Endothelial cell of umbilical vein (primary cell): ENCODE measurements around the gene SLC8A1. TPM values are rescaled to one million over a fixed set of nuclear protein-coding genes. Genes with fewer than 3 reads are reported as not detected.

ENCODE experiments used
- BruUV-seq: library from RNA; stranded (reverse); fragments of 400-500 nt; replicated peaks from 2 replicates; lab custom pipeline; 2021; lab: Mats Ljungman, UMichigan
- CTCF ChIA-PET: fragments of 300-600, 350-600 bp; sonication (Branson Sonifier 250); formaldehyde crosslinking; loops from one replicate; lab custom pipeline; 2021; ENCODE audit warnings: antibody characterized with exemption, inconsistent platforms; lab: Charles Lee
- POLR2A ChIA-PET: fragments of 300-600, 350-600 bp; sonication (Branson Sonifier 250); formaldehyde crosslinking; loops from one replicate; lab custom pipeline; 2021; ENCODE audit warnings: antibody characterized with exemption, inconsistent platforms; lab: Charles Lee
- DNase-seq: peaks from one replicate; pipeline ENCODE4 v3.0.0-alpha.2; 2011; ENCODE audit warnings: low read depth, low spot score
- FAIRE-seq: peaks from 2 replicates; lab custom pipeline; 2011; peaks lifted over from hg19 to GRCh38; lab: Jason Lieb, UNC
- H2AFZ ChIP-seq: 2 replicates; pipeline ENCODE4 v1.6.0; 2012; ENCODE audit warnings: low read depth, low read length, control low read depth, inconsistent platforms
- H3K27ac ChIP-seq: 2 replicates; pipeline ENCODE4 v1.5.1; 2011; ENCODE audit warnings: low read depth, mild to moderate bottlenecking, control low read depth, low read length, moderate library complexity; ENCODE audit not compliant: insufficient read depth
- H3K27me3 ChIP-seq, 2 experiments: 2 replicates each; pipeline versions ENCODE4 v1.6.0 to v1.6.1; 2011; ENCODE audit warnings: low read length in 2 of 2, mixed read lengths in 1 of 2; ENCODE audit not compliant: control insufficient read depth in 2 of 2, insufficient read depth in 2 of 2
- H3K36me3 ChIP-seq, 2 experiments: 2 replicates in 1 of 2; 3 replicates in 1 of 2; pipeline ENCODE4 v1.5.1; 2011; ENCODE audit warnings: low read length in 2 of 2, mild to moderate bottlenecking in 1 of 2, moderate library complexity in 1 of 2; ENCODE audit not compliant: control insufficient read depth in 2 of 2, insufficient read depth in 2 of 2; ENCODE audit errors: extremely low read depth in 1 of 2
- H3K4me1 ChIP-seq: 3 replicates; pipeline ENCODE4 v1.5.1; 2011; ENCODE audit warnings: mild to moderate bottlenecking, low read length; ENCODE audit not compliant: control insufficient read depth, insufficient read depth; ENCODE audit errors: extremely low read depth
- H3K4me2 ChIP-seq: 2 replicates; pipeline ENCODE4 v1.6.1; 2011; ENCODE audit warnings: low read length, control low read depth, mixed read lengths; ENCODE audit not compliant: insufficient read depth
- H3K4me3 ChIP-seq, 3 experiments: fragments of 200-600 bp in 1 of 3; sonication (generic), shearing (Covaris generic) in 1 of 3; replicated peaks in 1 of 3; 2 replicates each; pipeline ENCODE4 v1.5.1; 2011 to 2016; ENCODE audit warnings: control low read depth in 3 of 3, low read length in 3 of 3, mild to moderate bottlenecking in 2 of 3, inconsistent platforms in 1 of 3, low read depth in 1 of 3, moderate library complexity in 1 of 3; ENCODE audit not compliant: insufficient read depth in 1 of 3
- H3K79me2 ChIP-seq: 2 replicates; pipeline ENCODE4 v1.6.0; 2012; ENCODE audit warnings: low read length, inconsistent platforms; ENCODE audit not compliant: control insufficient read depth, insufficient read depth
- H3K9ac ChIP-seq: replicated peaks from 2 replicates; pipeline ENCODE3; 2011; ENCODE audit warnings: low read length, control low read depth; ENCODE audit not compliant: insufficient read depth; ENCODE audit errors: extremely low read depth
- H3K9me1 ChIP-seq: replicated peaks from 3 replicates; pipeline ENCODE4 v1.6.0; 2011; ENCODE audit warnings: mild to moderate bottlenecking, low read length; ENCODE audit not compliant: control insufficient read depth, insufficient read depth; ENCODE audit errors: extremely low read depth
- H3K9me3 ChIP-seq: replicated peaks from 2 replicates; pipeline ENCODE4 v1.5.1; 2012; ENCODE audit warnings: low read length, inconsistent platforms; ENCODE audit not compliant: control insufficient read depth, insufficient read depth
- H4K20me1 ChIP-seq: replicated peaks from 2 replicates; pipeline ENCODE3; 2011; ENCODE audit warnings: mild to moderate bottlenecking, low read length; ENCODE audit not compliant: control insufficient read depth, insufficient read depth; ENCODE audit errors: extremely low read depth
- EZH2 ChIP-seq: IDR thresholded peaks from 2 replicates; pipeline ENCODE4 v1.6.1; 2012; ENCODE audit warnings: borderline replicate concordance, low read depth, mild to moderate bottlenecking, moderate library complexity, low read length, inconsistent platforms; ENCODE audit not compliant: severe bottlenecking
- FOS ChIP-seq: IDR thresholded peaks from 2 replicates; pipeline ENCODE4 v1.6.1; 2011; ENCODE audit warnings: mild to moderate bottlenecking, low read length, moderate library complexity, borderline replicate concordance; ENCODE audit not compliant: insufficient read depth
- GATA2 ChIP-seq: IDR thresholded peaks from 2 replicates; pipeline ENCODE4 v1.7.0; 2011; ENCODE audit warnings: low read depth, mild to moderate bottlenecking, moderate library complexity, mixed read lengths, low read length; ENCODE audit not compliant: insufficient read length, insufficient read depth
- JUN ChIP-seq: IDR thresholded peaks from 2 replicates; pipeline ENCODE4 v1.6.1; 2011; ENCODE audit warnings: borderline replicate concordance, low read depth; ENCODE audit not compliant: insufficient read length, insufficient read depth
- MYC ChIP-seq: IDR thresholded peaks from one replicate; pipeline ENCODE4 v1.6.1; 2011; ENCODE audit warnings: mild to moderate bottlenecking, low read depth, low read length
- POLR2A ChIP-seq: IDR thresholded peaks from 2 replicates; pipeline ENCODE4 v1.6.1; 2012; ENCODE audit warnings: low read depth, mild to moderate bottlenecking, control low read depth, low read length
- POLR2AphosphoS5 ChIP-seq: IDR thresholded peaks from 2 replicates; pipeline ENCODE4 v1.6.1; 2012; ENCODE audit warnings: low read depth, mild to moderate bottlenecking, control low read depth, low read length, moderate library complexity; ENCODE audit not compliant: insufficient read depth
- dilution Hi-C: fragments of 300-500 bp; cut with MboI; formaldehyde crosslinking; loops from one replicate; pipeline ENCODE4 v1.15.0; 2019; ENCODE audit warnings: low sequenced_read_pairs; ENCODE audit not compliant: extremely low pct_ligation_motif_present
- intact Hi-C: fragments of 100-400 bp; cut with micrococcal nuclease; formaldehyde crosslinking; loops from one replicate; pipeline ENCODE4 v1.10.0; 2022
- polyA plus RNA-seq, 4 experiments: library from polyadenylated mRNA; depleted of rRNA in 3 of 4; stranded (reverse) in 3 of 4; unstranded in 1 of 4; fragments of >200 nt; gene quantifications; 2 replicates each; pipeline versions ENCODE4 v1.2.1 to v1.2.3, GENCODE V29; 2011 to 2012; ENCODE audit warnings: missing spikeins in 1 of 4
- total RNA-seq: library from RNA; stranded (reverse); gene quantifications from 2 replicates; pipeline ENCODE4 v1.2.3, GENCODE V29; 2021
- TF ChIP-seq, protein P1 (sequence below), 2 donors: IDR thresholded peaks; 1 replicate in 1 of 2; 2 replicates in 1 of 2; pipeline ENCODE4 v1.5.1; 2011; ENCODE audit warnings: low read length in 2 of 2, mild to moderate bottlenecking in 2 of 2, moderate library complexity in 2 of 2, control low read depth in 1 of 2, inconsistent platforms in 1 of 2, low read depth in 1 of 2; ENCODE audit not compliant: insufficient read depth in 1 of 2; ENCODE audit errors: extremely low read depth in 1 of 2
- TF ChIP-seq, protein P2 (sequence below): IDR thresholded peaks from 2 replicates; pipeline ENCODE4 v1.6.1; 2011; ENCODE audit not compliant: insufficient read depth, insufficient read length

SLC8A1 gene
- total and polyA plus RNA-seq, 2 donors (not counting 3 experiments of a cell fraction or from before 2014, with no cell fraction given): 0.19 to 1.8 TPM

DNA sequence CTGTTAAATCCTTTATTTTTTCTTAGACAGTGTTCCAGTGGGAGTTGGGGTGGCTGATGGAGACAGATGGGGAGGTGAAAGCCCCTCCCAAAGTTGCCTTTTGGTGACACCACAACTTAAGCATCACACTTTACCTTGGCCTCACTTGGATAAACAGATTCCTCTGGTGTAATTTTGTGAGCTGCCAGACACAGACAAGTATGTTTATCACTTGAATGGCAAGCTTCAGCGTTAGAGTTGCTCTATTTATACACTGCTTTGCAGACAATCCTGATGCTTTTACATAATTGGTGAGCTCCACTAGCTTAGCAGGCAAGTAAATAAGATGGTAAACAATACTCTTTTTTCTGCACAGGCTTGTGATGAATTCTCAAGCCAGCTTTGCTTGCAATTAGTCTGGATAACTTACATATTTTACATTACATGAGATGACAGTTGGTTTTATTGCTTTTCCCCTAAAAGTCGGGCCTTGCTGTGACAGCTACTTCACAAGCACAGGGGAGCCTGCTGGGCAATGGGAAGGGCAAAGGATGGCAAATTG lies 226.2 kb downstream of the SLC8A1 start:
- no peaks in the 10 kb centered on the region for H3K9me3 ChIP-seq
- ChIA-PET CTCF (interaction anchor here (1.3 kb wide), 1 partner anchor 18 kb away, joined by 3 read pairs; no protein-coding TSS in a partner anchor), POLR2A (no interaction called here)
- H3K4me1 ChIP-seq: no peaks in the 10 kb centered on the region
- no TSS peak for BruUV-seq
- H3K27ac ChIP-seq: no peak overlapping the region
- TF ChIP-seq, protein P1, sequence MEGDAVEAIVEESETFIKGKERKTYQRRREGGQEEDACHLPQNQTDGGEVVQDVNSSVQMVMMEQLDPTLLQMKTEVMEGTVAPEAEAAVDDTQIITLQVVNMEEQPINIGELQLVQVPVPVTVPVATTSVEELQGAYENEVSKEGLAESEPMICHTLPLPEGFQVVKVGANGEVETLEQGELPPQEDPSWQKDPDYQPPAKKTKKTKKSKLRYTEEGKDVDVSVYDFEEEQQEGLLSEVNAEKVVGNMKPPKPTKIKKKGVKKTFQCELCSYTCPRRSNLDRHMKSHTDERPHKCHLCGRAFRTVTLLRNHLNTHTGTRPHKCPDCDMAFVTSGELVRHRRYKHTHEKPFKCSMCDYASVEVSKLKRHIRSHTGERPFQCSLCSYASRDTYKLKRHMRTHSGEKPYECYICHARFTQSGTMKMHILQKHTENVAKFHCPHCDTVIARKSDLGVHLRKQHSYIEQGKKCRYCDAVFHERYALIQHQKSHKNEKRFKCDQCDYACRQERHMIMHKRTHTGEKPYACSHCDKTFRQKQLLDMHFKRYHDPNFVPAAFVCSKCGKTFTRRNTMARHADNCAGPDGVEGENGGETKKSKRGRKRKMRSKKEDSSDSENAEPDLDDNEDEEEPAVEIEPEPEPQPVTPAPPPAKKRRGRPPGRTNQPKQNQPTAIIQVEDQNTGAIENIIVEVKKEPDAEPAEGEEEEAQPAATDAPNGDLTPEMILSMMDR (IDR thresholded peaks at IDR 0.05; ENCODE audit: extremely low read depth in 1 of 2, insufficient read depth in 1 of 2, low read depth in 1 of 2, low read length in 2 of 2): no peak
- no peak for TF ChIP-seq EZH2
- no peak for TF ChIP-seq JUN
- no peak for TF ChIP-seq POLR2A
- TF ChIP-seq GATA2: no peak
- TF ChIP-seq MYC: no peak
- TF ChIP-seq, protein P2, sequence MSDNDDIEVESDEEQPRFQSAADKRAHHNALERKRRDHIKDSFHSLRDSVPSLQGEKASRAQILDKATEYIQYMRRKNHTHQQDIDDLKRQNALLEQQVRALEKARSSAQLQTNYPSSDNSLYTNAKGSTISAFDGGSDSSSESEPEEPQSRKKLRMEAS: no peak
- TF ChIP-seq POLR2AphosphoS5: no peak
- TF ChIP-seq FOS: no peak
- H3K36me3 ChIP-seq: no peaks in the 10 kb centered on the region
- H3K27me3 ChIP-seq: no peaks in the 10 kb centered on the region
- no peak overlapping the region for H3K9ac ChIP-seq
- H3K9me1 ChIP-seq: no peaks in the 10 kb centered on the region
- H3K79me2 ChIP-seq: no peaks in the 10 kb centered on the region
- no peak overlapping the region for H3K4me2 ChIP-seq
- no peaks in the 10 kb centered on the region for H4K20me1 ChIP-seq
- no peak overlapping the region for H2AFZ ChIP-seq
- dilution Hi-C loops: no loop called here
- intact Hi-C loops: no loop called here
- DNase-seq (no peak), FAIRE-seq (no peak)
- no peak overlapping the region for H3K4me3 ChIP-seq
